Pulmonary artery endothelial cell (primary cell): ENCODE data around the gene DCAF6. TPM values are rescaled to one million over a fixed set of nuclear protein-coding genes. Genes with fewer than 3 reads are reported as not detected.

Source experiments
- DNase-seq: peaks from one replicate; pipeline ENCODE4 v3.0.0-alpha.2; 2011; ENCODE audit warnings: low read depth, low spot score
- total RNA-seq: library from RNA; depleted of rRNA; stranded (reverse); fragments of >200 nt; gene quantifications from 2 replicates; pipeline ENCODE4 v1.2.3, GENCODE V29; 2014

DCAF6 gene
- total RNA-seq, 1 donor from 2014 or later: 49.9 TPM

- DNase-seq: no peak
Measured at GRCh38 chr1:168084396-168085231, 148.1 kb downstream of the DCAF6 start.

- no peak for DNase-seq
Measured at GRCh38 chr1:168085401-168085872, 149.0 kb downstream of the DCAF6 start.

GRCh38 chr1:168086438-168086837, 150.0 kb downstream of the DCAF6 start:
- no peak for DNase-seq

GRCh38 chr1:168087696-168088095, 151.2 kb downstream of the DCAF6 start:
- DNase-seq: no peak

- DNase-seq: no peak
Measured at GRCh38 chr1:168088511-168089325, 152.2 kb downstream of the DCAF6 start.

- DNase-seq: no peak
Measured at GRCh38 chr1:168089326-168089978, 153.0 kb downstream of the DCAF6 start.

GRCh38 chr1:168089979-168090337, 153.5 kb downstream of the DCAF6 start:
- DNase-seq: no peak

GRCh38 chr1:168090395-168090794, 153.9 kb downstream of the DCAF6 start:
- no peak for DNase-seq

- no peak for DNase-seq
Measured at GRCh38 chr1:168091063-168091462, 154.6 kb downstream of the DCAF6 start.

- no peak for DNase-seq
Measured at GRCh38 chr1:168091720-168092550, 155.5 kb downstream of the DCAF6 start.

- no peak for DNase-seq
Measured at GRCh38 chr1:168092566-168093355, 156.3 kb downstream of the DCAF6 start.

GRCh38 chr1:168093616-168094015, 157.1 kb downstream of the DCAF6 start:
- DNase-seq: no peak

GRCh38 chr1:168095476-168095875, 159.0 kb downstream of the DCAF6 start:
- DNase-seq: no peak

GRCh38 chr1:168096296-168097165, 160.0 kb downstream of the DCAF6 start:
- DNase-seq: no peak

- no peak for DNase-seq
Measured at GRCh38 chr1:168097921-168098528, 161.5 kb downstream of the DCAF6 start.

GRCh38 chr1:168098534-168099320, 162.2 kb downstream of the DCAF6 start:
- no peak for DNase-seq

GRCh38 chr1:168099337-168099801, 162.9 kb downstream of the DCAF6 start:
- DNase-seq: no peak
